ENCODE data around the gene ARIH2. TPM values are rescaled to one million over a fixed set of nuclear protein-coding genes. Genes with fewer than 3 reads are reported as not detected.

The ARIH2 gene
- total RNA-seq, 1 experiment from 2014 or later, result 113 TPM

DNA sequence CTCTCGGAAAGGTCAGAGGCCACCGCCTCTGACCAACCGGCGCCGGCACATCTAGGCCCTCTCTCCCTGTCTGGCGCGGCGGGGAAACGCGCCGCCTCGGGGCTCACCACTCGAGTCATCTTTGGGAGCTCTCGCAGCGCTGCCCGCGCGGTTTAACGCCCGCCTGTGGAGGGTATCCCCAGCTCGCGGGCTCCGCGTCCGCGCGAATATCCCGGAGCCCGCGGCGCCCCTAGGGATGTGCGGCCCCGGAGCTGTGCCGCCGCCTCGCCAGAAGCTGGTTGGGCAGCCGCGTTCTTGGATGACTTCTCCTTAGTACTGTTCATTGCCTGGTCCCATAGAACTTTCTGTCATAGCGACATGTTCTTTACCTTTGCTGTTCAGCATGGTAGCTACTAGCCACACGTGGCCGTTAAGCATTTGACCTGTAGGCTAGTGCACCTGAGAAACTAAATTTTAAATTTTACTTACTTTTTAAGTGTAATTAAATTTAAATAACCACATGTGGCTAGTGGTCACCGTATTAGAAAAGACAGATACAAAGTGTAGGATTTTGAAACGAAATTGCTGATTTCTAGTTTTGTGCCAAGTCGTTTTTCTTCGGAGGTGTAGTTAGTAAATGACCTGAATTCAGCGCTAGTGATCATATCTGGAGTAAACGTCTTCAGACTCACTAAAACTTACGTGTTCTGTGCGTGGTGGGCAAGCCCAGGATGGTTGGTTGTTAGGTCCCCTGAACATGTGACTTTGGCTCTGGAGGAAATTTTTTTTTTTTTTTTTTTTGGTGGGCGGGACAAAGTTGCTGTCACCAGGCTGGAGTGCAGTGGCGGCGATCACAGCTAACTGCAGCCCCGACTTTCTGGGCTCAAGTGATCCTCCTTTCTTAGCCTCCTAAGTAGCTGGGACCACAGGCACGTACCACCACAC lies 835 bp downstream of the ARIH2 start:
- H2AFZ ChIP-seq (ENCODE audit: low read length), result no peak overlapping the region
- H3K9me2 ChIP-seq (replicated peaks; ENCODE audit: insufficient read depth, low read length), result no peaks in the 10 kb centered on the region
- H3K79me2 ChIP-seq (ENCODE audit: low read length), result peaks cover 53% of the 10 kb centered on the region
- peaks cover 18% of the 10 kb centered on the region for H3K36me3 ChIP-seq (ENCODE audit: insufficient read depth, low read length)
- peak overlapping the region; percentile 76 for H3K4me2 ChIP-seq (ENCODE audit: low read depth, low read length, poor library complexity, severe bottlenecking)
- peak overlapping the region; percentile 87 for H3K27ac ChIP-seq (ENCODE audit: low read length)
- H4K20me1 ChIP-seq (ENCODE audit: insufficient read depth, low read depth, low read length), result peaks cover 16% of the 10 kb centered on the region; the same call in 1 of the 2 replicates
- no peaks in the 10 kb centered on the region for H3K27me3 ChIP-seq (ENCODE audit: low read length)
- H3K9ac ChIP-seq (ENCODE audit: low read length), result peak overlapping the region; percentile 83
- H3K4me3 ChIP-seq (ENCODE audit: low read length), result peak overlapping the region; percentile 94
- DNase-seq, result peak; percentile 93
- H3K4me1 ChIP-seq (ENCODE audit: low read length), result peaks cover 17% of the 10 kb centered on the region
- no peaks in the 10 kb centered on the region for H3K9me3 ChIP-seq (ENCODE audit: low read length)

DNA sequence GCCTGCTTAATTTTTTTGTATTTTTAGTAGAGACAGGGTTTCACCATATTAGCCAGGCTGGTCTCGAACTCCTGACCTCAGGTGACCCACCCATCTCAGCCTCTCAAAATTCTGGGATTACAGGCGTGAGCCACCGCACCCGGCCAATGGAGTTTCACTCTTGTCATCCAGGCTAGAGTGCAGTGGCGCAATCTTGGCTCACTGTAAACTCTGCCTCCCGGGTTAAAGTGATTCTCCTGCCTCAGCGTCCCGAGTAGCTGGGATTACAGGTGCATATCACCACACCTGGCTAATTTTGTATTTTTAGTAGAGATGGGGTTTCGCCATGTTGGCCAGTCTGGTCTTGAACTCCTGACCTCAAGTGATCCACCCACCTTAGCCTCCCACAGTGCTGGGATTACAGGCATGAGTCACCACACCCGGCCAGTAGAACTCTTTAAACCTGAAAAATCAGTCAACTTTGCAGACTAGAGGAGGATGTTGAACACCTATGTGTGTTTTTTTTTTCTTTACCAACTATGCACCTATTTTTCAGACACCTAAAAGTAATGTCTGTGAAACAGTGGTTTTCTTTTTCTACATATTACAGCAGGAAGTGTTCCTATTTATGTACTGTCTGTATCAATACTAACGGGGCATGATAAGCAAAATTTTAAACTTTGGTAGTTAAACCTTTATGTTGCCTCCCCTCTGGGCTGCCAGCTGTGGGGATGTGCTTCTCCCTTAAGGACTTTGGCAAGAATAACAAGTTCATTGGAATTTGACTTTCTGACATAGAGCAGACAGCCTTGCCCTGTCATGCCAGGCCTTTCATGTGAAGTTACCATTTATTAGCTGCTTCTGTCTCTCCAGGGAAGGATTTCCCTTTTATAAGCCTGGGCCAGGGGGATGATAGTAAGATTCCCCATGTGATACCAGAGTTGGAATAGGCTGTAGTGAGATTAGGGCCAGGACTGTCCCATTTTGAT lies 8.1 kb downstream of the ARIH2 start:
- Histone ChIP-seq H3K79me2 (ENCODE audit: low read length) (peaks cover 92% of the 10 kb centered on the region), H3K4me3 (ENCODE audit: low read length) (no peak overlapping the region), H4K20me1 (ENCODE audit: insufficient read depth, low read depth, low read length) (peaks cover 17% of the 10 kb centered on the region; the same call in 1 of the 2 replicates), H3K36me3 (ENCODE audit: insufficient read depth, low read length) (peaks cover 61% of the 10 kb centered on the region), H3K4me2 (ENCODE audit: low read depth, low read length, poor library complexity, severe bottlenecking) (no peak overlapping the region), H3K9me2 (replicated peaks; ENCODE audit: insufficient read depth, low read length) (no peaks in the 10 kb centered on the region), H3K27me3 (ENCODE audit: low read length) (no peaks in the 10 kb centered on the region), H3K9me3 (ENCODE audit: low read length) (no peaks in the 10 kb centered on the region), H2AFZ (ENCODE audit: low read length) (no peak overlapping the region), H3K27ac (ENCODE audit: low read length) (no peak overlapping the region), H3K9ac (ENCODE audit: low read length) (no peak overlapping the region), H3K4me1 (ENCODE audit: low read length) (peaks cover 1% of the 10 kb centered on the region; the same call in 1 of the 2 replicates)
- no peak for DNase-seq

DNA sequence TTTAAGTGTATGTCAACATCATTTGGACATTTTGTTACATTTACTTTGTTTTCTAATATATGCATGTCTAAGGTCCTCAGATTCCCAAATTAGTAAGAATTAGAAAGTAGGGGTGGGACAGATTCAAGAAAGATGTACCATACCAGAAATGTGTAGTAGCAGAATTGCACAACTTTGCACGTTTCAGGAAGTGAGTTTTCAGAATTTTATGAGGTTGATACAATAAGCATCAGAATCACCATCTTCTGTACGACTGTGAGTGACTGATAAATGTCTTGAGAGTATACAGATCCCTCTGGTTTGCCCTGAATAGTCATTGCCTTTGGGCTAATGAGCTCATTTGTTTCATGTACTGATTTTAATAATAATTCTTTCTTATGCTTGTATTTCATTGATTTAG lies 9.3 kb downstream of the ARIH2 start:
- H2AFZ ChIP-seq (ENCODE audit: low read length), result no peak overlapping the region
- no peaks in the 10 kb centered on the region for H3K9me2 ChIP-seq (replicated peaks; ENCODE audit: insufficient read depth, low read length)
- peaks cover 92% of the 10 kb centered on the region for H3K79me2 ChIP-seq (ENCODE audit: low read length)
- no peak overlapping the region for H3K27ac ChIP-seq (ENCODE audit: low read length)
- no peak overlapping the region for H3K9ac ChIP-seq (ENCODE audit: low read length)
- no peak overlapping the region for H3K4me3 ChIP-seq (ENCODE audit: low read length)
- H4K20me1 ChIP-seq (ENCODE audit: insufficient read depth, low read depth, low read length), result peaks cover 22% of the 10 kb centered on the region
- DNase-seq, result no peak
- no peaks in the 10 kb centered on the region for H3K9me3 ChIP-seq (ENCODE audit: low read length)
- peaks cover 4% of the 10 kb centered on the region; the same call in 1 of the 2 replicates for H3K4me1 ChIP-seq (ENCODE audit: low read length)
- H3K27me3 ChIP-seq (ENCODE audit: low read length), result no peaks in the 10 kb centered on the region
- no peak overlapping the region for H3K4me2 ChIP-seq (ENCODE audit: low read depth, low read length, poor library complexity, severe bottlenecking)
- peaks cover 59% of the 10 kb centered on the region for H3K36me3 ChIP-seq (ENCODE audit: insufficient read depth, low read length)

DNA sequence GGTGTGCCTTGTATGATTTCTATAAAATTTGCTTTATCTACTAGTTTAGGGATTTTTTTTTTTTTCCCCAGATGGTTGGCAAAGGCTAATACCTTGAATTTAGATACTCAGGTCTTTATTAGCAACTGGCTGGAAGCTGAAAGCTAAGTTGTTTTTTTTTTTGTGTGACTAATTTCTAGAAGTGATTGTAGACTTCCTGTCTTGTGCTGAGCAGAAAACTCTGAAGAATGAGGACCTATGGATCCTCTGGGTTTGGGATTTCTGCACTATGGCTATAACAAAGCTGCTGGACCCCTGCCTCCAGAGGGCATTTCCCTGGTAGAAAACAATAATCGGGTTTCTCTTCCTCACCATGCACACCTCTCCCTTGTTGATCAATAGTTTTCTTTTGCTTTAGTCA lies 10.0 kb downstream of the ARIH2 start:
- Histone ChIP-seq H3K9me3 (ENCODE audit: low read length) (no peaks in the 10 kb centered on the region), H4K20me1 (ENCODE audit: insufficient read depth, low read depth, low read length) (peaks cover 22% of the 10 kb centered on the region), H3K4me1 (ENCODE audit: low read length) (peaks cover 4% of the 10 kb centered on the region; the same call in 1 of the 2 replicates), H2AFZ (ENCODE audit: low read length) (no peak overlapping the region), H3K4me3 (ENCODE audit: low read length) (no peak overlapping the region), H3K36me3 (ENCODE audit: insufficient read depth, low read length) (peaks cover 64% of the 10 kb centered on the region), H3K4me2 (ENCODE audit: low read depth, low read length, poor library complexity, severe bottlenecking) (no peak overlapping the region), H3K9me2 (replicated peaks; ENCODE audit: insufficient read depth, low read length) (no peaks in the 10 kb centered on the region), H3K9ac (ENCODE audit: low read length) (no peak overlapping the region), H3K27ac (ENCODE audit: low read length) (no peak overlapping the region), H3K79me2 (ENCODE audit: low read length) (peaks cover 91% of the 10 kb centered on the region), H3K27me3 (ENCODE audit: low read length) (no peaks in the 10 kb centered on the region)
- no peak for DNase-seq

DNA sequence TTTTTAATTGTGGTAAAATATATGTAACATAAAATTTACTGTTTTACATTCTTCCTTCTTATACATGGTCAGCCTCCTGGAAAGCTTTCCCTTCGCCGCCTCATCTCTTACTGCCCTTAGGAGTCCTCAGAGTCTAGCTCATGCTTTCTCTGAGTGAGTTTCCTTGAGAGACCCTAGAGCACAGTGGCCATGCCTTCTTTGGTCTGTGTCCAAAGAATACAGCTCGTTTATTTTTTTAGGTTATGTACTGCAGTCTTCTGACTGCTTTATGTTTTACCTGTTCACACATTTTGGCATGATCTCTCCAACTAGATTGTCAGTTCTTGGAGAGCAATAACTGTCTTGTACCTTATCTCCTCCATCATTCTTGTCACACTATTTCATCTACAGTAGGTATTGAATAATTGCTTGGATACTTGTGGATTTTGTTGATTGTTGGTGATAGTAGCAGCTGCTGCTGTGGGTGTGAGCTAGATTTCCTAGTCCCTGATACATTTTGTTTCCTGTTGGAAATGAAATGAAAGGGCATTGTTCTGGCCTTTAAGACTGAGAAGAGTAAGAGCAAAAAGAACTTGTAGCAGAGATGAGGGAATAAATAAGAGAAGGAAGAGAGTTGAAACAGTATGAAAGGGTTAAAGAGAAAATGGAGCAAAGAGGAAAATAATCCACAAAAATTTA lies 10.9 kb downstream of the ARIH2 start:
- H3K9ac ChIP-seq (ENCODE audit: low read length), result no peak overlapping the region

DNA sequence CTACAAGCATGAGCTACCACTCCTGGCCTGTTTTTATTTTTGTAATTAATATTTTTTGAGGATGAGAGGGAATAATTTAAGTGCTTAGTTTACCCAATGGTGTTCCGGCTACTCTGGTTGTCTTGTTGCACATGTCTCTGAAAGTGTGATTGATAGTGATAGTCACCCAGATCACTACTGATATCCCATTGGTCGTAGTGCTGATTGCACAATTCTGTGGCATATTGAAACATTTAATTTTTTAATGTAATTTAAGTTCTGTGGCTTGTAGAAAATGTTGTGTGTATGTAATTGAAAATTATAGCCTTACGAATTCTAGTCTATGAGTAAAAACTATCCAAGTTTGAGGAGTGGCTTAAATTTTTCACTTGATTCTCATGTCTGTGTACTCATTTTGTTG lies 11.9 kb downstream of the ARIH2 start:
- Histone ChIP-seq H3K4me3 (ENCODE audit: low read length) (no peak overlapping the region), H2AFZ (ENCODE audit: low read length) (no peak overlapping the region), H3K36me3 (ENCODE audit: insufficient read depth, low read length) (peaks cover 72% of the 10 kb centered on the region), H3K27me3 (ENCODE audit: low read length) (no peaks in the 10 kb centered on the region), H4K20me1 (ENCODE audit: insufficient read depth, low read depth, low read length) (peaks cover 28% of the 10 kb centered on the region), H3K4me2 (ENCODE audit: low read depth, low read length, poor library complexity, severe bottlenecking) (no peak overlapping the region), H3K9me3 (ENCODE audit: low read length) (no peaks in the 10 kb centered on the region), H3K79me2 (ENCODE audit: low read length) (peaks cover 99% of the 10 kb centered on the region), H3K27ac (ENCODE audit: low read length) (no peak overlapping the region), H3K9me2 (replicated peaks; ENCODE audit: insufficient read depth, low read length) (no peaks in the 10 kb centered on the region), H3K4me1 (ENCODE audit: low read length) (peaks cover 4% of the 10 kb centered on the region; the same call in 1 of the 2 replicates), H3K9ac (ENCODE audit: low read length) (no peak overlapping the region)
- DNase-seq, result no peak

More for the DNA sequence above, 10.9 kb downstream of the ARIH2 start:
- Histone ChIP-seq H3K9me3 (ENCODE audit: low read length) (no peaks in the 10 kb centered on the region), H3K4me2 (ENCODE audit: low read depth, low read length, poor library complexity, severe bottlenecking) (no peak overlapping the region), H3K9me2 (replicated peaks; ENCODE audit: insufficient read depth, low read length) (no peaks in the 10 kb centered on the region), H3K27ac (ENCODE audit: low read length) (no peak overlapping the region), H2AFZ (ENCODE audit: low read length) (no peak overlapping the region), H3K4me1 (ENCODE audit: low read length) (peaks cover 4% of the 10 kb centered on the region; the same call in 1 of the 2 replicates), H3K4me3 (ENCODE audit: low read length) (no peak overlapping the region), H3K79me2 (ENCODE audit: low read length) (peaks cover 95% of the 10 kb centered on the region), H3K36me3 (ENCODE audit: insufficient read depth, low read length) (peaks cover 66% of the 10 kb centered on the region), H3K27me3 (ENCODE audit: low read length) (no peaks in the 10 kb centered on the region), H4K20me1 (ENCODE audit: insufficient read depth, low read depth, low read length) (peaks cover 25% of the 10 kb centered on the region)
- no peak for DNase-seq

DNA sequence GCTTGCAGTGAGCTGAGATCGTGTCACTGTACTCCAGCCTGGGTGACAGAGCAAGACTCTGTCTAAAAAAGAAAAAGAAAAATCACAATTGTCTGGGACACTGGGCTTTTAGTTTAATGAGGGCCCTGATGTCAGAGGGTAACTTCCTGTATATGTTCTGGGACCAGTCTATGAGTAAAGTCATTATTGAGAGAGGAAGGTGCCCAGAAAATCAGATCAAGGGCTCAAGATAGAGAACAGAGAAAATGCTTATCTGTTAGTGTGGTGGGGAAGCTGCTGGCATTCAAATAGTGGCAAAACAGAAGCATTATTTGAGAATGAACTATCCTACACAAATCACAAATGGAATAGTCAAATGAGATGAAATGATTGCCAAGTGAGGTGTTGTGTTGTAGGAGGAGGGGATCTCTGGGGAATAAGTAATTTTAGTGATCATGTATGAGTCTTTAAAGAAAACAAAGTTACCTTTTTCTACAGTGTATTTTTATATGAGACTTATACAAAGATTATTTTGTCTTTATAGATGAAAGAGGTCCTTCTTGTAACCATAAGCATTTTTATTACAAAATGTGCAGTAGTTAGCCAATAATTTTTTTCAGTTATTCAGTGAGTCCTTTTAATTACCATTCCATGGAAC lies 13.4 kb downstream of the ARIH2 start:
- no peak for DNase-seq
- no peaks in the 10 kb centered on the region for H3K27me3 ChIP-seq (ENCODE audit: low read length)
- no peak overlapping the region for H3K4me2 ChIP-seq (ENCODE audit: low read depth, low read length, poor library complexity, severe bottlenecking)
- peaks cover 70% of the 10 kb centered on the region for H3K36me3 ChIP-seq (ENCODE audit: insufficient read depth, low read length)
- H3K9me3 ChIP-seq (ENCODE audit: low read length), result no peaks in the 10 kb centered on the region
- no peak overlapping the region for H2AFZ ChIP-seq (ENCODE audit: low read length)
- no peak overlapping the region for H3K9ac ChIP-seq (ENCODE audit: low read length)
- H3K27ac ChIP-seq (ENCODE audit: low read length), result no peak overlapping the region
- peaks cover 98% of the 10 kb centered on the region for H3K79me2 ChIP-seq (ENCODE audit: low read length)
- no peaks in the 10 kb centered on the region for H3K9me2 ChIP-seq (replicated peaks; ENCODE audit: insufficient read depth, low read length)
- H3K4me3 ChIP-seq (ENCODE audit: low read length), result no peak overlapping the region
- H4K20me1 ChIP-seq (ENCODE audit: insufficient read depth, low read depth, low read length), result peaks cover 26% of the 10 kb centered on the region
- peaks cover 4% of the 10 kb centered on the region; the same call in 1 of the 2 replicates for H3K4me1 ChIP-seq (ENCODE audit: low read length)
